ENCODE measurements around the gene CFAP99. TPM values are rescaled to one million over a fixed set of nuclear protein-coding genes. Genes with fewer than 3 reads are reported as not detected.

Gene CFAP99
- total RNA-seq, 1 donor from 2014 or later: not detected

GRCh38 chr4:2397596-2398379 lies 21.0 kb upstream of the CFAP99 start:
- Mint-ChIP-seq H3K27ac (ENCODE audit: unreplicated experiment) (no peak overlapping the region), H3K4me3 (ENCODE audit: unreplicated experiment) (no peak overlapping the region), H3K27me3 (ENCODE audit: low read depth) (peaks cover 30% of the 10 kb centered on the region), H3K9me3 (ENCODE audit: low read depth) (no peaks in the 10 kb centered on the region), H3K4me1 (ENCODE audit: low read depth) (peaks cover 35% of the 10 kb centered on the region), H3K36me3 (ENCODE audit: low read depth) (no peaks in the 10 kb centered on the region)
- no peak for DNase-seq (ENCODE audit: low spot score)
- TF ChIP-seq, protein P1, sequence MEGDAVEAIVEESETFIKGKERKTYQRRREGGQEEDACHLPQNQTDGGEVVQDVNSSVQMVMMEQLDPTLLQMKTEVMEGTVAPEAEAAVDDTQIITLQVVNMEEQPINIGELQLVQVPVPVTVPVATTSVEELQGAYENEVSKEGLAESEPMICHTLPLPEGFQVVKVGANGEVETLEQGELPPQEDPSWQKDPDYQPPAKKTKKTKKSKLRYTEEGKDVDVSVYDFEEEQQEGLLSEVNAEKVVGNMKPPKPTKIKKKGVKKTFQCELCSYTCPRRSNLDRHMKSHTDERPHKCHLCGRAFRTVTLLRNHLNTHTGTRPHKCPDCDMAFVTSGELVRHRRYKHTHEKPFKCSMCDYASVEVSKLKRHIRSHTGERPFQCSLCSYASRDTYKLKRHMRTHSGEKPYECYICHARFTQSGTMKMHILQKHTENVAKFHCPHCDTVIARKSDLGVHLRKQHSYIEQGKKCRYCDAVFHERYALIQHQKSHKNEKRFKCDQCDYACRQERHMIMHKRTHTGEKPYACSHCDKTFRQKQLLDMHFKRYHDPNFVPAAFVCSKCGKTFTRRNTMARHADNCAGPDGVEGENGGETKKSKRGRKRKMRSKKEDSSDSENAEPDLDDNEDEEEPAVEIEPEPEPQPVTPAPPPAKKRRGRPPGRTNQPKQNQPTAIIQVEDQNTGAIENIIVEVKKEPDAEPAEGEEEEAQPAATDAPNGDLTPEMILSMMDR (IDR thresholded peaks at IDR 0.05): no peak

DNA sequence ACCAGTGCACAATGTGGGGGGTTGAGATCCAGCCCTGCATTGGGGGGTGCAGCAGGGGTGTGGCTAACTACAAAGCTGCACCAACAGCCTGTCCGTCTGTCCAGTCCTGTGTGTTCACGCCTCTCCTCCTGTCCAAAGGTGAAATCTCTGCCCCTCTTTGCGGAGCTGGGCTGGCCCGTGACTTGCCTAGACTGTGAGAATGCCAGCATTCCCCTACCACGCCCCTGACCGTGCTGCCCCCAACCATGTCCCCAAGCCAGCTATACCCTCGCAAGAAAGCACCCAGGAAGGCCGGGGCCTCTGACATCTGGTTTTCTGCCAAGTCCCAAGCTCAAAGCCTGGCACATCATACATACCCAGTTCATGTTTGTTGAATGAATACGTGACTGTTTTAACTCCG lies 19.5 kb upstream of the CFAP99 start:
- Mint-ChIP-seq H3K36me3 (ENCODE audit: low read depth) (no peaks in the 10 kb centered on the region), H3K27ac (ENCODE audit: unreplicated experiment) (no peak overlapping the region)

GRCh38 chr4:2399631-2400190 lies 19.0 kb upstream of the CFAP99 start:
- Mint-ChIP-seq H3K27ac (ENCODE audit: unreplicated experiment) (no peak overlapping the region), H3K27me3 (ENCODE audit: low read depth) (peaks cover 16% of the 10 kb centered on the region), H3K4me3 (ENCODE audit: unreplicated experiment) (no peak overlapping the region), H3K4me1 (ENCODE audit: low read depth) (peaks cover 21% of the 10 kb centered on the region), H3K36me3 (ENCODE audit: low read depth) (no peaks in the 10 kb centered on the region), H3K9me3 (ENCODE audit: low read depth) (no peaks in the 10 kb centered on the region)
- no peak for DNase-seq (ENCODE audit: low spot score)
- TF ChIP-seq, protein P1 (IDR thresholded peaks at IDR 0.05): no peak

More for the DNA sequence above, 19.5 kb upstream of the CFAP99 start:
- H3K4me1 Mint-ChIP-seq (ENCODE audit: low read depth): peaks cover 25% of the 10 kb centered on the region
- TF ChIP-seq, protein P1 (IDR thresholded peaks at IDR 0.05): no peak
- DNase-seq (ENCODE audit: low spot score): no peak
- peaks cover 17% of the 10 kb centered on the region for H3K27me3 Mint-ChIP-seq (ENCODE audit: low read depth)
- H3K4me3 Mint-ChIP-seq (ENCODE audit: unreplicated experiment): no peak overlapping the region
- no peaks in the 10 kb centered on the region for H3K9me3 Mint-ChIP-seq (ENCODE audit: low read depth)

DNA sequence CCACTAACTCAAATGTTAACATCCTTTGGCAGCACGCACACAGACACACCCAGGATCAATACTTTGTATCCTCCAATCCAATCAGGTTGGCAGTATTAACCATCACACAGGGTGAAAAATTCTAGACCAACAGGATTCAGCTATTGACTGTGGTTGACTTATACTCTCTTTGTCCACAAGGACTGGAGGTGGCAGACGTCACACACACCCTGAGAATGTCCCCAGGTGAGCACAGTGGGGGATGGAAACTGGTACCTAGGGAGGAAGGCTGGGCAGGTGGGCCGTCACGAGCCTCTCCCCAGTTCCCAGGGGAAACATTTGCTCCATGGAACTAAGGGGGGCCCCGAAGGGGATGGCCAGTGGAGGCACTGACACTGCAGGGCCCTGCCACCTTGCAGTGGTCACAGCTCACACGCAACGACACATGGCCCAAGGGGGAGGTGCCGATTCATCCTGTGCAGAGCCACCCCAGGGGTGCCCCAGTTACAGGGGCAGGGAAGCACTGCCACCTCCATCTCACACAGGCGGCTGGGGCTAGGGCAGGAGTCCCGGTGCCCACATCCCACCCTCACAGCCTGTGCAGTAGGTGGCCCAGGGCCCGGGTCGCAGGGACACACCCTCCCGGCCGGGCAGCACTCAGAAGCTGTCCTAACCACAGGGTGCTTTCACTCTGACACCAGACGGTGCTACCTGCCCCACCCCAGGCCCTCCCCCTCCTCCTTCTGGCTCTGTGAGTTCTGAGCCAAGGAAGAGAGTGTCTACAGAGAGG lies 17.7 kb upstream of the CFAP99 start:
- DNase-seq (ENCODE audit: low spot score): no peak
- H3K36me3 Mint-ChIP-seq (ENCODE audit: low read depth): no peaks in the 10 kb centered on the region
- no peak overlapping the region for H3K4me3 Mint-ChIP-seq (ENCODE audit: unreplicated experiment)
- no peaks in the 10 kb centered on the region for H3K9me3 Mint-ChIP-seq (ENCODE audit: low read depth)
- no peak overlapping the region for H3K27ac Mint-ChIP-seq (ENCODE audit: unreplicated experiment)
- peaks cover 16% of the 10 kb centered on the region for H3K27me3 Mint-ChIP-seq (ENCODE audit: low read depth)
- H3K4me1 Mint-ChIP-seq (ENCODE audit: low read depth): peaks cover 12% of the 10 kb centered on the region
- TF ChIP-seq, protein P1 (IDR thresholded peaks at IDR 0.05): no peak

- Mint-ChIP-seq H3K27me3 (ENCODE audit: low read depth) (peaks cover 16% of the 10 kb centered on the region), H3K36me3 (ENCODE audit: low read depth) (no peaks in the 10 kb centered on the region), H3K4me1 (ENCODE audit: low read depth) (peaks cover 12% of the 10 kb centered on the region), H3K27ac (ENCODE audit: unreplicated experiment) (no peak overlapping the region), H3K4me3 (ENCODE audit: unreplicated experiment) (peak overlapping the region; percentile 72), H3K9me3 (ENCODE audit: low read depth) (no peaks in the 10 kb centered on the region)
- no peak for DNase-seq (ENCODE audit: low spot score)
- TF ChIP-seq, protein P1 (IDR thresholded peaks at IDR 0.05): no peak
Measured at GRCh38 chr4:2401610-2401983, 17.2 kb upstream of the CFAP99 start.
